NCI-H510A (cell line): Measurements from ENCODE around the gene GOT2.
"Not testable (repeated sequence)": the region's sequence is repeated elsewhere in the genome, so short reads cannot be mapped to it uniquely, and the experiment has no call there.

ENCODE experiments used
- DNase-seq: peaks from one replicate; lab custom pipeline; 2025; lab: John Stamatoyannopoulos, UW

Gene GOT2

DNA sequence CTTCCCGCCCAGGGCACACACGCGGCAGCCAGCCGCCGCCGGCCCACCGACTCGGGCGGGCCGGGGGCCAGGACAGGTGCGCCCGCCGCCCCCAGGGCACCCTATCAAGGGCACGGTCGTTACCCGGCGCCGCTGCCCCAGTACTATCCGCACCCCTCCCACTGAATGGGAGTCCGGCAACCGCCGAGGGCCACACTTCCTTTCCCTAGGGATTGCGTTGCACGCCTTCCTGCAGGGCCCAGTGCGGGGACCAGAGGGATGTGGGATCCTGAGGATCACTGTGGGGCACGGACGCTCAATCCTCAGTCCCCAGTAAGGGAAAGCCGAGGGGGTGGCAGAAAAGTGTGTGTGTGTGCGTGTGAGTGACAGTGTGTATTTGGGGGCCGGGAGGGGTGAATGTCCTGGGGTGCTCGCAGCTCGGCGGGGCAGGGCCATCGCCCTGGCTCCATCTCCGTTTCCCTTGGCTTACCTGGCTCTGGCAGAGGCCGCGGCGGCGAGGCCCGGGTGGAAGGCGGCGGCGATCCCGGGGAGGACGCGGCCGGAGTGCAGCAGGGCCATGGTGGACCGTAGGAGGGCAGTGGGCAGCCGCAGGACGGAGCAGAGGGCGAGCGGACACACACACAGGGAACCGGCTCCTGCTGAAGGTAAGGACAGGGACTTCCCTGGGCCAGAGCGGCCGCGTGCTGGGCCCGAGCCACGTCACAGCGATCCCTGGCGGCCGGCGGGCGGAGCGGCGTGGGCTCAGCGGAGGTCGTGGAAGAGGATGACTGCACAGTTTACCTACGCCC, at the start of gene GOT2:
TSS of gene GOT2 (minus strand) at position 646 of the 788 bp plus-strand sequence. CDS start at position 558, 88 bp downstream.
- peak; percentile 70 for DNase-seq

DNA sequence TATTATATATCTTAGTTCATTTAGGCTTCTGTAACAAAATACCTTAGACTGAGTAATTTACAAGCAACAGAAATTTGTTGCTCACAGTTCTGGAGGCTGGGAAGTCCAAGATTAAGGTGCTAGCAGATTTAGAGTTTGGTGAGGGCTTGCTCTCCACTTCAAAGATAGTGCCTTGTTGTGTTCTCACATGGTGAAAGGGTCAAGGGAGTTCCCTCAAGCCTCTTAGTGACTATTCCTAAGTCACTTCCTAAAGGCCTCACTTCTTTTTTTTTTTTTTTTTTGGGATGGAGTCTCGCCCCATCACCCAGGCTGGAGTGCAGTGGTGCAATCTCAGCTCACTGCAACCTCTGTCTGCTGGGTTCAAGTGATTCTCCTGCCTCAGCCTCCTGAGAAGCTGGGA, 45.2 kb upstream of the GOT2 start:
- DNase-seq = not testable (repeated sequence)

DNA sequence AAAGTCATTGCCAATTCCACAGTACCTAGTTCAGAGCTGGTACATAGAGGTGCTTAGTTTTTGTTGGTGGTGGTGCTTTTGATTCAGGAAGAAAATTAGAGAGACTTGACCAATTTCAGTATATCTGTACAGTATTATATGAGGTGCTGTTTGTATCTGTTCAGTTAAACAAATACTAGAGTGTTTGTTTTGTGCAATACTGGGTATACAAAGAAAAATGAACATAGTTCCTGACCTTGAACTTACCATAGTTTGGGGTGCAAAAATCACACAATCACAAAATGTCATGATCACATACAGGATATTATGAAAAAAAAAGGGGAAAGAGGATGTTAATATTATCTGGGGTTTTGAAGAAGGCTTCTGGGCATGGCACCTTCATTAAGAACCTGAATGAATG, 39.8 kb upstream of the GOT2 start:
- no peak for DNase-seq

DNA sequence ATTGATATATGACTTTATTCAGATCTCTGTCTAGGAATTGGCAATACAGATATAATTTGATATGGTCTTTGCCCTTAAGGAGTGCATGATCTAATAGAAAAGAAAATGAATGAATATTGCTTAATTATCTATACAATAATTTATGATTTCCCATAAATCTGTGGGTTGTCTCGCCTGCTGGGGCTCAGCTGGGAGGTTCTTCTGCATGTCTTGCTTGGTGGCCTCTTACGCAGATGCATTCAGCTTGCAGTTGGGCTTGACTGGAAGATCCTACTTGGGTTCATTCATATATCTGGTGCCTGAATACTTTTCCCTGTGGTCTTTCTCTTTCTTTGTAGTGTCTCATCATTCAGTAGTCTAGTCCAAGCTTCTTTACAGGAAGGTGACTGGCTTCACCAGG, 34.0 kb upstream of the GOT2 start:
- DNase-seq = no peak

DNA sequence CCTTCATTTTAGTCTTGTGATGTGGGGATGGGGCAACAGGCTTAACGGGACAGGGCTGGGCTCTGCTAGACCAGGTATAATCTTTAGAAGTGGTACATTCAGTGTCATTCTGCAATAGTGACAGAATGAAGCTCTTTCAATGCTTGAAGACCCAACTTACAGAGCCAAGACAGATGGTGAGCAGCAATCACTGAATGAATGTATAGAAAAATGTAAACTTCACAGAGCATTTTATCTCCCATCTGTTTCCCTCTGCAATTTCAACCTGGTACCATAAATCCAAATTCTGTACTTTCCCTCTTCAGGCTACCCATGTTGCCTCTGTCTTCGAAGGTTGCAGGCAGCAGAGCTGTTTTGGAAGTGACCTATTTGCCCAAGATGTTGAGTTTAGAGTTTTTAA, 33.5 kb upstream of the GOT2 start:
- no peak for DNase-seq

DNA sequence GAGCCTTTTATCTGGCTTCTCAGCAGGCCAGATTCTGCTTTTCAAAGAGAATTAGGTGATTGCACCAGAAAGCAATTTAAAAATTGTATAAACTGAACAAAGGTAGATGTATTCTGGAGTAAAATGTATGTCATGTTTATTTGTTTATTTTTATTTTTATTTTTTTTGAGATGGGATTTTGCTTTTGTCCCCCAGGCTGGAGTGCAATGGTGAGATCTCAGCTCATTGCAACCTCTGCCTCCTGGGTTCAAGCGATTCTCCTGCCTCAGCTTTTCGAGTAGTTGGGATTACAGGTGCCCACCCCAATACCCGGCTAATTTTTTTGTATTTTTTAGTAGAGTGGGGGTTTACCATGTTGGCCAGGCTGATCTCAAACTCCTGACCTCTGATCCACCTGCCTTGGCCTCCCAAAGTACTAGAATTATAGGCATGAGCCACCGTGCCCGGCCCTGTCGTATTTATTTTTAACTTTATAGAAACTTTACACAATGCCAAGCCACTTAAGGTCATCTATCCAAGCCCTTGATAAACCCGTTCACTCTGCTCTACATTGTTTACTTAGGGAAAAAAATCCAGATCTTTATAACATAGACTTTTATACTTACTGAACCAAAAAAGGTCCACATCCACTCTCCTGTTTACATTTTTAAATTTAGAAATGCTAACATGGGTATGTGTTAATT, 22.7 kb upstream of the GOT2 start:
- no peak for DNase-seq

DNA sequence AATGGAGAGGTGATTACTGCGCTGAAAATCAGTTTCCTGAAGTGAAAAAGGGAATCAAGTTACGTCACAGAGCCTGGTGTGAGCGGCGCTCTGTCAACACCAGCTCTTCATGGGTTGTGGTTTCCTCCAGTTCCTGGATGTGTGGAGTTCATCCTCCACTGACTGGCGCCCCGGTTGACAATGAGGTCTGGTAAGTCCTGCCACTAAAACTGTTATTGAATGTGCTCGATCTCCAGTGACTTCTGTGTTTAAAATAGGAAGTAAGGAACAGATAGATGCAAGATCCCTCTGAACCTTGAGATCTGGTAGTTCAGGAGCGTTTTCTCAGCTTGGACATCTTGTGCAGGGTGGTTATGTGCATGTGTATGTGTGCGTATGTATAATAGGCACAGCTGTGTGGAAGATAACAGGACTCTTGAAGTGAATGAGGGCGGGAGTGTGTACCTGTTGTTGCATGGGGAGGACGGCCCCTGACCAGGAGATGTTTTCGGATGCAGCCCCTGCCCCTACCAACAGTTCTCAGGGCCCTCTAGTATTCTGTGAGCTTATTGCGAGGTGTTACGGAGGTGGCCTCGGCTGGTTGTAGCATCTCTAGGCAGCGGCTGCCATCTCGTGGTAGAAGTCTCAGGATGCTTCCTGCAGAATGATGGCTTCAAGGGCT, 22.0 kb upstream of the GOT2 start:
- peak; percentile 30 for DNase-seq

DNA sequence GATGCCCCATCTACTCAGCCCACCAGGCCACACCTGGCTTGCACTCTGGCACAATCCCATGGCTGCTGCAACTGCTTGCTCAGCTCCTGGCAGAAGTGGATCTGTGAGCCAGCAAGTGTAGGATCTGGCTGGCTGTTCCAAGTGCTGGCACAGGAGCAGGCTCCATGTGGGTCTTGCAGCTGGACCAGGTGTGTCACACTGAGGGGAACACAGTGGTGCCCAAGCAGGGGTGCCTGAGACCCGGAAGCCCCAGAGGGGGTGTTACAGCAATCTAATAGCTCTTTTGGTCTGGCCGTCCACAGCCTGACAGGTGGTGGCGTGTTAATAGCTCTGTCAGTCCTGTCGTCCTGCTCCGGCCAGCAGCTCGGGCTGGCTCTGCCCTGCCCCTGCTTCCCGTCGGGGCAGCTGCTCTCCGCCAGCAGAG, 19.6 kb upstream of the GOT2 start:
- DNase-seq = no peak

DNA sequence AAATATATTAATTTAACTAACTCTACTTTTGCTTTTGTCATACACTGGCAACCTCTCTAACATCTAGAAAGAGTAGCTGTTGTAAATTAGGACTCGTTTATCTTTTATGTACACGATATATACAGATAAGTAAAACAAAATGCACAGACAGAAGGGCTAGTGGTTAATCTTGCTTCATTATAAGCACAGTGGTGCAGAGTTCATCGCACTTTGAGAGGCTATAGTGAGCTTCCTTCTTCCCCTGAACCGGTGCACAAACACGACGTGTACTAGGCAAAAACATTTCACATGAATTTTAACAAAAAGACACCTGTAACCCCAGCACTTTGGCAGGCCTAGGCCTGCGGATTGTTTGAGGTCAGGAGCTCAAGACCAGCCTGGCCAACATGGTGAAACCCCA, 10.4 kb upstream of the GOT2 start:
- no peak for DNase-seq

DNA sequence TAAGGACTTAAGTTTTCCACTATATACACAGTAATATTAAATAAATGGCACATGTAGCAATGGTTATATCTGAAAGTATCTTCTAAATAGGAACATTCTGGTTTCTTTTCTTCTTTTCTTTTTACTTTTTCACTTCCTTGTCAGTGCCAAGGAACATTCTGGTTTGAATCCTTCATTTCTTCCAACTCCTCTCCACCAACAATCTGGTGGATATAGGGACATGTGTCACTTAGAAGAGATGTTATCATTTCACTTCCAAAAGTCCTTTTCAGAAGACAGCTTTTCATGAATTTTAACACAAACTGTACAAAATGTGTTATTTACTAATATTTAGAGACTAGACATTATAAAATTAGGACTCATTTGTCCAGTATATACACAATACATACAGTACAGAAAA, 7.9 kb upstream of the GOT2 start:
- DNase-seq = no peak

DNA sequence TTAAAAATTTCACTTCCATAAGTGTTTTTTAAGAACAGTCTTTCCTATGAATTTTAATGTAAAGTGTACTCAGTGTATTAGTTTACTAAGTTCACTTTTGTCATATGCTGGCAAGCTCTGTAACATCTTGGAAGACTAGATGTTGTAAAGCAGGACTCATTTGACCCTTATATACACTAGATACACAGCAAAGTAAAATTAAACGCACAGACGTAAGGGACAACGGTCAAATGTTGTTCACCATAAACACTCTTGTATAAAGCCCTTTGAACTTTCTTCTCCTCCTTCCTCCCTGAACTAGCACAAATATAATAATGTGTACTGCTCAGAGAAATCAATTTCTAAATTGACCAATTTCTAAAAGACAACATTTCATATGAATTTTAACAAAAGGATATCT, 7.0 kb upstream of the GOT2 start:
- no peak for DNase-seq

DNA sequence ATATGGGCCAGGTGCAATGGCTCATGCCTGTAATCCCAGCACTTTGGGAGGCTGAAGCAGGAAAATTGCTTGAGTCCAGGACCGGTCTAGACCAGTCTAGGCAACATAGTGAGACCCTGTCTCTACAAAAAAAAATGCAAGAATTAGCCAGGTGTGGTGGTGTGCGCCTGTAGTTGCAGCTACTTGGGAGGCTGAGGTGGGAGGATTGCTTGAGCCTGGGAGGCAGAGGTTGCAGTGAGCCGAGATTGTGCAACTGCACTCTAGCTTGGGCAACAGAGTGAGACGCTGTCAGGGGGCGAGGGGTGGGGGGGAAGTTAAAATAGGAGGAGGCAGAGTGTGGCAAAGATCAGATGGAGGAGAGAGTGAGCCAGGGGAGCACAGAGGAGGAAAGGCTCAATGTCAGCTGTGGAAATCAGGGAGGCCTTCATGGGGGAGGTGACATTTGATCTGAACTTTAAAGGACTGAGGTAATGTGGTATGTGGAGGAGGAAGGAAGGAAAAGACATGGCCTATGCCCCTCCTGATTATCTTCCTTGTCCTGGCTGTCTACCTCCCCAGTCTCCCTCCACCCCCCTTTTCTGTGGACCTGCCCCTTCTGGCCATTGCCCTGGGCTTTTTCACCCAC, 4.7 kb upstream of the GOT2 start:
- DNase-seq = no peak

DNA sequence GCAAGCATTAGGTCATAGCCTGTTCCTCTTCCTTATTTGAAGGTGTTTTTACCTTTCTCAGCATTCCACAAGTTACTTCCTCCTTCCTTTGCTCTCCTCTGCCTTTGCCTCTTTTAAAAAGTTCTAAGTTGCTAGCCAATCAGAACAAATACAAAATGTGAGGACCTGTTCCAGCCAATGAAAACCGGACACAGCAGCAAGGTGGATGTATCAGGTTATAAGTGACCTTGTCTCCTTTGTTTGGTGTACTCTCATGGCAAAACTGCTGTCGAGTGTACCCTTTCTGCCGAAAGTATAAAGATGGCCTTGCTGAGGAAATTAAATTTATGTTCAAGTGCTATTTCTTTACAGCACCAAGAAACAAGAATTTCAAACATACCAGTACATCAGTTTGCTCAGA, 2.2 kb upstream of the GOT2 start:
- DNase-seq = not testable (repeated sequence)

DNA sequence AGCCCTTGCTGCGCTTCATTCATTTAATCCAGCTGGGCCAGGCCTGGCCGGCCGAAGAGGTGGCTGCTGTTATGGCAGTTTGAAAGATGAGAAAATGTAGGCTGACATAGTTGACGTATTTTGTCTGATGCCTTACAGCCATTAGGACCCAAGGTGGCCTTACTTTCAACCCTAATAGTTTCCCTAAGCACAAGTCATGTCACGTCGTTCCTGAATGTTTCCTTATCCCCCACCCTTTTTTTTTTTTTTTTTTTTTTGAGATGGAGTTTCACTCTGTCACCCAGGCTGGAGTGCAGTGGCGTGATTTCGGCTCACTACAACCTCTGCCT, 307 bp upstream of the GOT2 start:
- DNase-seq = no peak

DNA sequence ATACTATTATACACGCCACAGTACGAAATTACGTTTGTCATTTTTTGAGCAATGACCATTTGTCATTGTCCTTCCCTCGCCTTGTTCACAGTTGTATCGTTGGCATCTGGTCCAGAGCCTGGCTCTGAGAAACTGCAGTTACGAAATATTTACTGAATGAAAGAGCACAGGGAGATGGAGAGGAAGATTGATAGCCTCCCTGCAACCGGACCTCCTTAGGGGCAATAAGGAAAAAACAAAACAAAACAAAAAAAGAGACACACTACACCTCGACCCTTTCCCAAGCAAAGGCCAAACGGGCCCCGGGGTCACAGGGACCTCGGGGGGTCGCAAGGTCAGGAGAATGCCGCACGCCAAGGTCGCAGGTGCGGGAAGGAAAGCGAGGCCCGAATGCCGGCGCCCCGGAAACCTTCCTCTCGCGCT, 857 bp downstream of the GOT2 start:
- DNase-seq = no peak

DNA sequence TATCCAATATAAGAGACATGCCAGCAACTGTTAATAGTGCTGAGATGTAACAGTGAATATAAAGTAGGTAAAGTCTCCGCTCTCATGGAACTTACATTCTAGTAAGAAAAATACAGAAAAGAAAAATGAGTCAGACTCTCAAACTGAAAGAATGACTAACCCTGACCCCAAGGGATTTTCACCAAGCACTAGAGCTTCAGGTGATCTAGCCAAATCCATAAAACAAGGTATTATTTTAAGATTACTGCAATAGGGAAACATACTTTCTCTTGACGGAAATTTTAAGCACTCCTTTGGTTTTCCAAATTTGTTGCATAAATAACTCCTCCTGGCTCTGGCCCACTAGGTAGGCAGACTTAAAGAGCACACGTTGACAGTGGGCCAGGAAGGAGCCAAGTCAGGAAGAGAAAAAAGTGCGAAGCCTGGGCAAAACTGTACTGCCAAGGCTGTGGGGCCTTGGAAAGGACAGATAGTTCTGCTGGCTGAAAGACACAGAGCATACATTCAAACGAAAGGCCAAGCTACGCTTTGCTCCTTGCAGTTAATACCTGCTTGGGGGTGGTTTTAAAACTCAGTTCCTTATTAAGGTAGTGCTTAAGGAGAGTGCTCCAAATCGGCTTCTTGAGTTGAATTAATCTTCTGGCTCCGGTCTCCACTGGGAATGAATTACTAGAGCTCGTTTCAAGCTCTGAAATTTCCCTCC, 1.4 kb downstream of the GOT2 start:
- no peak for DNase-seq

DNA sequence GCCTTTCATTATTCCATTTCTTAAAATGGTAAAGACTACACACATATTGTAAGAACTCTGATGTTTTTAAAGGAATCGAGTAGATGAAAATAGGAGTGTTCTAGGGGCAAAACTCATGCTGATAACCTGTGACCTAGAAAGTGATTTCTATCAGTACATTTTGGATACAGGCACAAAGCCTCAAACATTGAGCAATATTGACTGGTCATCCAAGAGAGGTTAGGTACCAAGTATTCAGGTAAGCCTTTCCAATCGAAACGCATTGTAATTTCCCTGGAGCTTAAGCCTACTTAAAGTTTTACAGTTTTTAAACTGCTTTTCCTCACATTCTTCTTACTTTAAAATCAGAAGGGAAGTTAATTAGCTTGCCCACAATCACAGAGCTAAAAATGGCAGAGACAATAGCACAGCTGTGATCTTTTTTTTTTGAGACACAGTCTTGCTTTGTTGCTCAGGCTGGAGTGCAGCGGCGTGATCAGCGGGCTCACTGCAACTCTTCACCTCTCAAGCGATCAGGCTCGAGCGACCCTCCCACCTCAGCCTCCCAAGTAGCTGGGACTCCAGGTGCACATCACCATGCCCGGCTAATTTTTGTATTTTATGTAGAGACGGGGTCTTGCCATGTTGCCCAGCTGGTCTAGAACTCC, 3.3 kb downstream of the GOT2 start:
- no peak for DNase-seq

DNA sequence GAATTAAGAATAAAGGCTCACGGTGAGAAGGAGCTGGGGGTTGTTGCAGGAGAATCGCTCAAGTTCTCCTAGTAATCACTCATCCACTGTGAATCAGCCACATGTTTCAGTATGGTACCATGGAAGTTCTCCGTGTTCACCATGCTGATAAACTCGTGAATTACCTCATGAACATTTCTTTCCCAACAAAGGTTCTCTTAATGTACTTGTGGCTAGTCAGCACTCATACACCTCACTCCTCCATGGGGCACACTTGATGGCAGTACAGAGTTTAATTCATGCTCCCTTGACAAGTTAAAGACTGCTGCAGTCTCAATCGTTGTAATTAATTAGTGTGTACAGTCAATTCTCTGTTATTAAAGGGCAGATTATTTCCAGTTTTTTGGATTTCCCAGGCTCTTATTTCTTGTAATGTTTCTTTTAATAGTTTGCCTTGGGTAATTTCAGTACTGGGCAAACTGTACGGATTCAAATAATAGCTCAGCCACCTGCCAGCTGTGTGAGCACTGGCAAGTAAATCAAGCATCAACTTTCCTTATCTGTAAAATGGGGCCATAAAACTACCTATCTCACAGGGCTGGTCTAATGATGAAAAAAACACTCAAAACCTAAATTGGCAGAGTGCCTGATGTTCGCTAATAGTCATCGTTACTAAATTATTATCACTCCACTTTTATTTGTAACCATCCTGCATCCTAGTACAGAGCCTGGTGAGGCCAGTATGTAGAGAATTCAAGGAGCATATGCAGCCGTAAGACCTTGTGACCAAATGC, 6.1 kb downstream of the GOT2 start:
- no peak for DNase-seq

DNA sequence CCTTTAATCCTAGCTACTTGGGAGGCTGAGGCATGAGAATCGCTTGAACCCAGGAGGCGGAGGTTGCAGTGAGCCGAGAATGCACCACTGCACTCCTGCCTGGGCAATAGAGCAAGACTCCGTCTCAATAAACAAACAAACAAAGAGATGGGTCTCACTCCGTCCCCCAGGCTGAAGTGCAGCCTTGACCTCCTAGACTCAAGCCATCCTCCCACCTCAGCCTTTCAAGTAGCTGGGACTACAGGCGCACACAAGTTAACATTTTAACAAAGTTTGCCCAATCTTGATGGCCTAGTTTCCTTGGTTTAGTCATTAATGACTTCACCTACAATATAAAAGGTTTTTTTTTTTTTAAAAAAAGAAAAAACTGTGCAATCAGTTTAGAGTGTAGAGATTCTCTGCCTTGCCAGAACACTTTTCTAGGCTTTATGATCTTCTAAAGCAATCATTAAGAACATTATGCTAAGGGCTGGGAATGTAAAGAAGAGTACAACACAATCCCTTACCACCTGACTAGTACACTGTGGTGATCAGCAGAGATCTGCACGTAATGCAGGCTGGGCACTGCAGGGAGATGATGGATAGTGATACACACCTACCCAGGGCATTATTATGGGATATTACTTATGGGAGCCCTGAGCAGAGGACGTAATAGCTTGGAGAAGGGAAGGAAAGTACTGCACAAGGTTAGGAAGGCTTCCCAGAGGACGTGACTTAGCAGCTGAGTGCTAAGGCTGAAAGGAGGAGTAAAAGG, 6.9 kb downstream of the GOT2 start:
- DNase-seq = no peak

DNA sequence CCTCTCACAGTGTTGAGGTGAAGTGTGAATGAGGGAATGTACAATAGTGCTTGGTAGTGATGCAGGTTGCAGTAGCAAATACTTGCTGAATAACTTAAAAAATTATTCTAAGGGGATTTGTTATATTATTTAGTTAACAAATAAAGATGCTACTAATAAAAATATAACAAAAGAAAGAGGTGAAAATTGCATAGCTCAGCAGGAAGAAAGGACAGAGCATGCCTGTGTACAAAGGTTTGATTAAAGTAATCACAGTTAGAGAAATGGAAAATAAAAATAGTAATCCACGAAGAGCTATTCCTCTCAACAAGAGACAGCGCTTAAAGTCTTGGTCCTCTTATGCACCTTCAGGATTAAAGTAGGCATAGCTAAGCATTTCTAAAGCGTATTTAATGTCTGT, 11.0 kb downstream of the GOT2 start:
- DNase-seq = no peak
